ENCODE measurements around the gene HBE1.
"Not testable (repeated sequence)": the region's sequence is repeated elsewhere in the genome, so short reads cannot be mapped to it uniquely, and the experiment has no call there.

The HBE1 gene

GRCh38 chr11:5269715-5270147 is at the start of gene HBE1:
TSS of gene HBE1 (minus strand) at chr11:5269945. CDS start at chr11:5269890, 55 bp downstream.
- DNase-seq (ENCODE audit: low spot score): no peak

GRCh38 chr11:5317292-5317691 is 47.5 kb upstream of the HBE1 start:
- no peak for DNase-seq (ENCODE audit: low spot score)

- DNase-seq (ENCODE audit: low spot score): not testable (repeated sequence)
Measured at GRCh38 chr11:5313326-5314023, 43.7 kb upstream of the HBE1 start.

GRCh38 chr11:5310423-5310822 is 40.7 kb upstream of the HBE1 start:
- no peak for DNase-seq (ENCODE audit: low spot score)

- DNase-seq (ENCODE audit: low spot score): no peak
Measured at GRCh38 chr11:5307256-5308019, 37.7 kb upstream of the HBE1 start.

GRCh38 chr11:5304046-5304445 is 34.3 kb upstream of the HBE1 start:
- DNase-seq (ENCODE audit: low spot score): no peak

GRCh38 chr11:5303626-5304025 is 33.9 kb upstream of the HBE1 start:
- no peak for DNase-seq (ENCODE audit: low spot score)

- DNase-seq (ENCODE audit: low spot score): no peak
Measured at GRCh38 chr11:5301846-5302245, 32.1 kb upstream of the HBE1 start, which contains the start of gene OR51B4. TSS of gene OR51B4 (minus strand) at chr11:5301946. CDS start at chr11:5301946, 0 bp downstream.

- DNase-seq (ENCODE audit: low spot score): no peak
Measured at GRCh38 chr11:5300251-5300650, 30.5 kb upstream of the HBE1 start.

- no peak for DNase-seq (ENCODE audit: low spot score)
Measured at GRCh38 chr11:5298451-5298850, 28.7 kb upstream of the HBE1 start.

- DNase-seq (ENCODE audit: low spot score): no peak
Measured at GRCh38 chr11:5297721-5298323, 28.1 kb upstream of the HBE1 start.

GRCh38 chr11:5294342-5294995 is 24.7 kb upstream of the HBE1 start:
- DNase-seq (ENCODE audit: low spot score): not testable (repeated sequence)

GRCh38 chr11:5293028-5293427 is 23.3 kb upstream of the HBE1 start:
- no peak for DNase-seq (ENCODE audit: low spot score)

GRCh38 chr11:5291207-5291838 is 21.6 kb upstream of the HBE1 start:
- DNase-seq (ENCODE audit: low spot score): no peak

- no peak for DNase-seq (ENCODE audit: low spot score)
Measured at GRCh38 chr11:5290106-5290505, 20.4 kb upstream of the HBE1 start.

GRCh38 chr11:5289696-5290095 is 20.0 kb upstream of the HBE1 start:
- no peak for DNase-seq (ENCODE audit: low spot score)

GRCh38 chr11:5288906-5289550 is 19.3 kb upstream of the HBE1 start:
- no peak for DNase-seq (ENCODE audit: low spot score)

GRCh38 chr11:5288108-5288905 is 18.6 kb upstream of the HBE1 start:
- DNase-seq (ENCODE audit: low spot score): no peak

- no peak for DNase-seq (ENCODE audit: low spot score)
Measured at GRCh38 chr11:5286901-5287300, 17.2 kb upstream of the HBE1 start.

GRCh38 chr11:5286351-5286750 is 16.6 kb upstream of the HBE1 start:
- no peak for DNase-seq (ENCODE audit: low spot score)
